ENCODE results near the gene H1-8.

- no peak for TF ChIP-seq CTCF (conservative IDR thresholded peaks at IDR 0.05)
- no peak for TF ChIP-seq EZH2 (IDR thresholded peaks at IDR 0.05; ENCODE audit: low read depth)
These were observed 6.8 kb downstream of the H1-8 start for GRCh38 chr3:129549805-129550204.
